Skin of body (tissue), 2 donors: Measurements from ENCODE around the gene GRID2IP. TPM values are rescaled to one million over a fixed set of nuclear protein-coding genes. Genes with fewer than 3 reads are reported as not detected.
"Not testable (repeated sequence)": the region's sequence is repeated elsewhere in the genome, so short reads cannot be mapped to it uniquely, and the experiment has no call there.

ENCODE experiments used
- DNase-seq: peaks from one replicate; lab custom pipeline; 2025; lab: John Stamatoyannopoulos, UW
- total RNA-seq: library from RNA; depleted of rRNA; stranded (reverse); fragments of >200 nt; gene quantifications from one replicate; pipeline ENCODE4 v1.2.3, GENCODE V29; 2014

The GRID2IP gene
- total RNA-seq: 0.30 TPM

GRCh38 chr7:6551016-6551511, at the start of gene GRID2IP:
TSS of gene GRID2IP (minus strand) at chr7:6551461. CDS start at chr7:6551436, 25 bp downstream.
- DNase-seq: no peak

DNA sequence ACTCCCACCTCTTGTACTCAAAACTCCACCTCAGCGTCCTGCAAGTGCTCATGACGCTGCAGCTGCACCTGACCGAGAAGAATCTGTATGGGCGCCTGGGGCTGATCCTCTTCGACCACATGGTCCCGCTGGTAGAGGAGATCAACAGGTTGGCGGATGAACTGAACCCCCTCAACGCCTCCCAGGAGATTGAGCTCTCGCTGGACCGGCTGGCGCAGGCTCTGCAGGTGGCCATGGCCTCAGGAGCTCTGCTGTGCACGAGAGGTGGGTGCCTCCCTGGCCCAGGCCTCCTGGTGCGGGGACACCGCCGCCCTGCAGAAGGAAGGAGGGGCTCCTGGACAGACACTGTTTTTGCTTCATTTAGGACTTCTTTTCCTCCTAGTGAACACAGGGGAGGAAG, 48.8 kb upstream of the GRID2IP start:
- no peak for DNase-seq

DNA sequence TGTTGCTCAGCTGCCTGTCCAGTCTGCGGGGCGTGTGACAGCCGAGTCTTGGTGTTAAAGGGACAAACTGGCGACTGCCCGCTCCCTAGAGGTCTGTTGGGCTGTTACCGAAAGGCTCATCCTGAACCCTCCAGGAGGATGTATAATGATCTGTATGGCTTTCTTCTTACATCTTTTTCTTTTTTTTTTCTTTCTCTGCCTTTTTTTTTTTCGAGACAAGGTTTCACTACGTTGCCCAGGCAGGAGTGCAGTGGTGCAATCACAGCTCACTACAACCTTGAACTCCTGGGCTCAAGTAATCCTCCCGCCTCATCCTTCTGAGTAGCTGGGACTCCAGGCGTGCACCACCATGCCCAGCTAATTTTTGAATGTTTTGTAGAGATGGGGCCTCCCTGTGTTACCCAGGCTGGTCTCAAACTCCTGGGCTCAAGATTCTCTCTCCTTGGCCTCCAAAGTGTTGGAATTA, 39.4 kb upstream of the GRID2IP start:
- no peak for DNase-seq

- DNase-seq: peak; percentile 80
These were observed 38.8 kb upstream of the GRID2IP start, which contains the start of gene INTS15 for GRCh38 chr7:6589829-6590644. TSS of gene INTS15 (plus strand) at chr7:6590021. CDS start at chr7:6590284, 263 bp downstream.

DNA sequence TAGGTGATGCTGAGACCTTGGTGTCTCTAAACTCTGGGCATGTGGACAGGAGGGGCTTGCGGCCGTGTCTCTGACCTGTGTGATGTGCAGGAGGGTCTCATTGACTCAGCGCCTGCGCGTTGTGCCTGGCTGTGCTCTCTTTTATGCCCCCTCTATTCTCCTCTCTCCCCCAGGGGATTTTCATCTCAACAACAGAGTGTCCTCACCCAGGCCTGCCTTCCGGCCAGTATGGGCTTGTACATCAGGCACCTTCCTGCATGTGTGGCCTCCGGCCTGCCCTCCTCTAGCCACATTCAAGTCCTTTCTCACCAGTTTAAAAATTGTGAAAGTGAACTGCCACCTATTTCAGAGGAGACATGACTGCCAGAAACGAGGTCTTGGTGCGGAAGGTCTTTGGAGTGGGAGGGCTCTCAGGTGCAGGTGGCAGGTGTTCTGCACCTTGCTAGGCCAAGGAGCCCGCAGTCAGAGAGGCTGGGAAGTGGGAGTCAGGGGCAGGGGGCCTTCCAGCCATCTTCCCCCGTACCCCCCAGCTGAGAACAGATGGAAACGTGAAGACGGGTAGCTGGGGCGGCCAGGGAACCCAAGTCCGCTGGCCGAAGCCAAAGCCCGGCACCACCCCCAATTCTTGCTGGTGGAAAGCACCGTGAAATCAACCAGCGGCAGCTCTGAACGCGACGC, 38.0 kb upstream of the GRID2IP start:
- no peak for DNase-seq

- no peak for DNase-seq
These were observed 37.3 kb upstream of the GRID2IP start for GRCh38 chr7:6588566-6588965.

GRCh38 chr7:6585746-6586432, 34.6 kb upstream of the GRID2IP start:
- DNase-seq: not testable (repeated sequence)

DNA sequence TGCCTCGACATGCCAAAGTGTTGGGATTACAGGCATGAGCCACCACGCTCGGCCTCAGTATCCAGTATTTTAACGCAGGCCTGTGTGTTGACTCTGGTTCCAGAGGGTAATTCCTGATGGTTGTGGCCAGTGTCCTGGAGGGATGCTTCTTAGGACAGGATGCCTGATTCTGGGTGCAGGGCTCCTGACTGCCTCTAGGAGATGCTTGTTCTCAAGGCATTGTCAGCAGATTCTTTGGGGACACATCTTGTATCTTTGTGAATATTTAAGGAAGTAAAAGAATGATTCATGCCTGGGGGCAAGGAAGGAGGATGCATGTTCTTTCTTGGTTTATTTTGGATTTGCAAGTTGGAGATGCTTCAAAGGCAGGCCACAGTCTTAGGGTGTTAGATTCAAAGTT, 28.2 kb upstream of the GRID2IP start:
- DNase-seq: no peak

DNA sequence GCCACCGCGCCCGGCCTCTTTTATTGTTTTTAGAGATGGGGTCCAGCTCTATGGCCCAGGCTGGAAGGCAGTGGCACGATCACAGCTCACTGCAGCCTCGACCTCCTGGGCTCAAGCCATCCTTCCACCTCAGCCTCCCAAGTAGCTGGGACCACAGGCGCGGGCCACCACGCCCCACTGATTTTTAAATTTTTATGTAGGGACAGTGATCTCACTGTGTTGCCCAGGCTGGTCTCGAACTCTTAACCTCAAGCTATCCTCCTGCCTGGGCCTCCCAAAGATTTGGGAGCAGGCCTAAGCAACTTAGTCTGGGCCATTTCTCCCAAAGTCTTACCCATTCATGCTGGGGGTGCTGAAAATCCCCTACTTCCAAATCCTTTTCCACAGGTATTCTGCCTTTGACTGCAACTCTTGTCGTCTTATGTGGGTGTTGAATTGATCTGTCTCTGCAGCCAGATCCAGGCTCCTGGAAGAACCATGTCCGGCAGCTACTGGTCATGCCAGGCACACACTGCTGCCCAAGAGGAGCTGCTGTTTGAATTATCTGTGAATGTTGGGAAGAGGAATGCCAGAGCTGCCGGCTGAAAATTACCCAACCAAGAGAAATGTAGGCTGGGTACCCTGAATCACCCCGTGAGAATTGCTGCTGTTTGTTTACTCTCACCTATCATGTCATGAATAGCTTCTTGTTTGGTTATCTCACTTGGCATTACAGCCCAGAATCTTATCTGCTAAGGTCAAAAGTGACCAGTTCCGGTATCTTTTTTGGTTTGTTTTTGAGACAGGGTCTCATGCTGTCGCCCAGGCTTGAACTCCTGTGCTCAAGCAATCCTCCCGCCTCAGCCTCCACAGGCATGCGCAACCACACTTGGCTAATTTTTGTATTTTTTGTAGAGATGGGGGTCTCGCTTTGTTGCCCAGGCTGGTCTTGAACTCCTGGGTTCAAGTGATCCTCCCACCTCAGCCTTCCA, 27.1 kb upstream of the GRID2IP start:
- DNase-seq: no peak

DNA sequence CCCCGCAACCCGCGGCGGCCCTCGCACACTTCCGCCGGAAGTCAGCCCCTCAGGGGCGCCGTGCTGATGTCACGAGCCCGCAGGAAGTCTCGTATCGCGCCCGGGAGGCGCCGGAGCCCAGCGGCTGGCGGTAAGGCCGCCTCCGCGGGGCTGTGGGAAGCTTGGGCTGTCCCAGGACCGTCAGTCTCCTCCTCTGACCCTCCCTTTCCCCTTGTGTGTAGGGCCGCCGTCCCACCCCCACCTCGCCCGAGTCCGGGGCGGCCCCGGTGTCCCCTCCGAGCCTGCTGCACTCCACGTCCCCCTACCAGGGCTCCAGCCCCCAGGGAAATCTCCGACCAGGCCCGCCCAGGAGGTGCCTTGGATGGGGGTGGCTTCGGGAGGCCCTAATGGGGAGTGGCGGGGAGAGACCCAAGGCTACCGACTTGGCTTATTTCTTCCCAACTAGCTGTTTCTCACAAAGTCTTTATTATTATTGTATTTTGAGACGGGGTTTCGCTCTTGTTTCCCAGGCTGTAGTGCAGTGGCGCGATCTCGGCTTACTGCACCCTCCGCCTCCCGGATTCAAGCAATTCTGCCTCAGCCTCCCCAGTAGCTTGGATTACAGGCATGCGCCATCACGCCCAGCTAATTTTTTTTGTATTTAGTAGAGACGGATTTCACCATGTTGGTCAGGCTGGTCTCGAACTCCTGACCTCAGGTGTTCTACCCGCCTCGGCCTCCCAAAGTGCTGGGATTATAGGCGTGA, 26.3 kb upstream of the GRID2IP start, which contains the start of gene ZDHHC4:
Gene ZDHHC4, plus strand, starts transcription at position 86 of the 745 bp plus-strand sequence. CDS start 3,108 bp downstream, outside the sequence.
- peak; percentile 79 for DNase-seq

DNA sequence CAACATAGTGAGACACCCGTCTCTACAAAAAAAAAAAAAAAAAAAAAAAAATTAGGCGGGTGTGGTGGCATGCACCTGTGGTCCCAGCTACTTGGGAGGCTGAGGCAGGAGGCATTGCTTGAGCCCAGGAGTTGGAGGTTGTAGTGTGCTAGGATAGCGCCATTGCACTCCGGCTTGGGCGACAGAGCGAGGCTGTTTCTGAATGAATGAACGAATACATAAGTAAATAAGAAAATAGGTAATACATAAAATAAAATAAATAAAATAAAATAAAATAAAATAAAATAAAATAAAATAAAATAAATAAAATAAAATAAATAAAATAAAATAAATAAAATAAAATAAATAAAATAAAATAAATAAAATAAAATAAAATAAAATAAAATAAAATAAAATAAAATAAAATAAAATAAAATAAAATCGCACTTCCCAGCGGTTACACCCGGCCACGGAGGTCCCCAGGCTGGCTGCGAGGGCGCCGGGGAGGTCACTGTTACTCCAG, 25.7 kb upstream of the GRID2IP start:
- not testable (repeated sequence) for DNase-seq

- DNase-seq: no peak
These were observed 25.0 kb upstream of the GRID2IP start for GRCh38 chr7:6576024-6576866.

- no peak for DNase-seq
These were observed 24.2 kb upstream of the GRID2IP start for GRCh38 chr7:6575281-6576023.

DNA sequence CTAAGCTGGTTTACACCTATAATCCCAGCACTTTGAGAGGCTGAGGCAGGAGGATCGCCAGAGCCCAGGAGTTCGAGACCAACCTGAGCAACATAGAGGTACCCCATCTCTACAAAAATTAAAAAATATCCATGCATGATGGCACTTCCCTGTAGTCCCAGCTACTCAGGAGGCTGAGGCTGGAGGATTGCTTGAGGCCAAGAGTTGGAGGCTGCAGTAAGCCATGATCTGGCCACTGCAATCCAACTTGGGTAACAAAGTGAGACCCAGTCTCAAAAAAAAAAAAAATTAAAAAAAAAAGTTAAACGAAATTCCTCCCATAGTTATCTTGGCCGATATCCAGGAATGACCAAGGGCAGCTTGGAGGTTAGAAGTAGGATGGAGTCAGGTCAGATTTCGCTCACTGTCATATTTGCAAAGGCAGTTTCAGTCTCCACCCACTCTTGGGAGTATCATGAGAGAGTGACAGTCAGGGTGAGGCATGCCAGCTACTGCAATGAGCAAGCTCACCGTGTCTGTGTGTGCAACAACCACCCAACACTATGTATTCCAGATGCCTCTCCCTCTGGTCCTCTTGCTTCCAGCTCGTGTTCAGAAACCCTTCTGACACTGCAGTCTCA, 20.0 kb upstream of the GRID2IP start:
- DNase-seq: no peak

DNA sequence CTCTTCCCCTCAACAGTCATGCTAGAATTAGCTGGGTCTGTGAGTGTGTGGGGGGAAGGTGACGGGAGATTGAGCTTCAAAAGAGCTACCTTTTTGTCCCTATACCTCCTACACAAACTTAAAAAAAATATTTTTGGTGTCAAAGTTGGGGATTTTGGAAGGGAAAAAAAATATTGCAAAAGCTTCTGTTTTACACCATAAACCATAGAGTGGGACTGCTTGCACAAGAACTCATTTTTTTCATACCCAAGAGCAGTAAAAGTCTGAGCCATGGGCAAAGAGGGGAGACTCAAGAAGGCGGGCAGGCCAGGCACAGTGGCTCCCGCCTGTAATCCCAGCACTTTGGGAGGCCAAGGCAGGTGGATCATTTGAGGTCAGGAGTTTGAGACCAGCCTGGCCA, 16.6 kb upstream of the GRID2IP start:
- no peak for DNase-seq

DNA sequence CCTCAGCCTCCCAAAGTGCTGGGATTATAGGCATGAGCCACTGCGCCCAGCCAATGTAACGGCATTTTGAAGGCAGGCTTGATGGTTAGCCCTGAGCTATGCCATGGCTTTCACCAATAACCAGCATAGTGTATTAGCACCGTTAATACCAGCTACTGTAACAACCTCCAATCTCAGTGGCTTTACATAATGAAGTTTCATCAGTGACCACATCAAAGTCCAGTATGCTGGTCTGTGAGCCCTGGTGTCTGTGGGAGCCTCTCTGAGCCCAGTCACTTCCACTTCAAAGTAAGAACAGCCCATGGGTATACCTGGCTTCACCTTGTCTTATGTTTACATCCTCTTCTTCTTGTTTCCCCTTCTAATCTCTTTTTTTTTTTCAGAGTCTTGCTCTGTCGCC, 14.4 kb upstream of the GRID2IP start:
- no peak for DNase-seq
